Ammon's horn (tissue), 1 donor: Measurements from ENCODE around the gene FAM181B.

Experiments
- DNase-seq: peaks from one replicate; pipeline ENCODE4 v3.0.0-alpha.2; 2016; ENCODE audit warnings: low spot score

FAM181B gene, protein sequence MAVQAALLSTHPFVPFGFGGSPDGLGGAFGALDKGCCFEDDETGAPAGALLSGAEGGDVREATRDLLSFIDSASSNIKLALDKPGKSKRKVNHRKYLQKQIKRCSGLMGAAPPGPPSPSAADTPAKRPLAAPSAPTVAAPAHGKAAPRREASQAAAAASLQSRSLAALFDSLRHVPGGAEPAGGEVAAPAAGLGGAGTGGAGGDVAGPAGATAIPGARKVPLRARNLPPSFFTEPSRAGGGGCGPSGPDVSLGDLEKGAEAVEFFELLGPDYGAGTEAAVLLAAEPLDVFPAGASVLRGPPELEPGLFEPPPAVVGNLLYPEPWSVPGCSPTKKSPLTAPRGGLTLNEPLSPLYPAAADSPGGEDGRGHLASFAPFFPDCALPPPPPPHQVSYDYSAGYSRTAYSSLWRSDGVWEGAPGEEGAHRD

GRCh38 chr11:82733444-82734119 lies at the start of gene FAM181B:
FAM181B (minus strand) TSS chr11:82733864; CDS start chr11:82733729, 135 bp downstream.
- DNase-seq = peak; percentile 89

DNA sequence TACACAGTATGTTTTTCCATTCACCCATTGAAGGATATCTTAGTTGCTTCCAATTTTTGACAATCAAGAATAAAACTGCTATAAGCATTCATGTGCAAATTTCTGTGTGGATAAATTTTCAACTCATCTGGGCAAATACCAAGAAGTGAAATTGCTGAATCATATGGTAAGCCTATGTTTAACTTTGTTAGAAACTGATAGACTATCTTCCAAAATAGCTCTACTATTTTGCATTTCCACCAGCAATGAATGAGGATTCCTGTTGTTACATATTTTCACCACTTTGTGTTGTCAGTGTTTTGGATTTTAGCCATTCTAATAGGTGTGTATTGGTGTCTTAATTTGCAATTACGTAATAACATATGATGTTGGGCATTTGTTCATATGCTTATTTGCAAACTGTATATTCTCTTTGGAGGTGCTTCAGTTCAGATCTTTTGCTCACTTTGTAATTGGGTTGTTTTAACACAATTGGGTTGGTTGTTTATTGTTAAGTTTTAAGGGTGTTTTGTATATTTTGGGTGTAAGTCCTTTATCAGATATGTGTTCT lies 49.2 kb upstream of the FAM181B start:
- DNase-seq = no peak

- no peak for DNase-seq
These were observed 45.1 kb upstream of the FAM181B start for GRCh38 chr11:82778776-82779175.

DNA sequence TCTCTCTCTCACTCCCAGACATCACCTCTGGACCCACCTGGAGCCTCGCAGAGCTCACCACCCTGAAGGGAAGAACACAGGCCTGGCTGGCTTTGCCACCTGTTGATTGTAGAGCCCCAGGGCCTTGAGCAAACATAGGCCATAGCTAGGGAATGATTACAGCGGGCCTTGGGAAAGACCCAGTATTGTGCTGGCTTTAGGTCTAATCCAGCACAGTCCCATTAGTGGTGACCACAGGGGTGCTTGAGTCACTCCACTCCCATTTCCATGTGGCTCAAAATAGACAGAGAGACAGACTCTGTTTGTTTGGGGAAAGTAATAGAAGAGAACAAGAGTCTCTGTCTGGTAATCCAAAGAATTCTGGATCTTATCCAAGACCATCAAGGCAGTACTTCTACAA lies 42.7 kb upstream of the FAM181B start:
- DNase-seq = no peak

DNA sequence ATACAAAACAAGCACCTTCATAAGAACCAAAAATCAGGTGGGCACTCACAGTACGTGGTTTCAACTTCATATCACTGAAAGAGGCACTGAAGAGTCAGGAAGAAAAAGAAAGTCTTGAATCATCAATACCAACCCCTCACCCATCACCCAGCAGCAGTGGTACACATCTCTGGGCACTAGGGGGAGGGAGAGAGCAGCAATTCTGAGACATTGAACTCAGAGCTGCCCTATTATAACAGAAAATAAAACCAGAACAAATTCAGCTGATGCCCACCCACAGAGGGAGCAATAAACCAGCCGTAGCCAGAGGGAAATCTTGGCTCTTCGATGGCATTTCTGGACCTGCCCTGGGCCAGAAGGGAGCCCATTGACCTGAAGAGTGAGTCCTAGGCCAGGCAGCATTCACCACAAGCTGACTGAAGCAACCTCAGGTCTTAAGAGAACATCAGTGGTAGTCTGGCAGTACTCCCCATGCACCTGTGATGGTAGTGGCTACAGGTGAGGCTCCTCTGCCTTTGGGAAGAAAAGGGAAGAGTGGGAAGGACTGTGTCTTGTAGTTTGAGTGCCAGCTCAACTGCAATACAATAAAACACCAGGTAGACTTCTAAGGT lies 42.2 kb upstream of the FAM181B start:
- DNase-seq = no peak

GRCh38 chr11:82775218-82775617 lies 41.6 kb upstream of the FAM181B start:
- DNase-seq = no peak

- no peak for DNase-seq
These were observed 38.1 kb upstream of the FAM181B start for GRCh38 chr11:82771781-82772180.

- DNase-seq = no peak
These were observed 33.5 kb upstream of the FAM181B start for GRCh38 chr11:82767123-82767522.

DNA sequence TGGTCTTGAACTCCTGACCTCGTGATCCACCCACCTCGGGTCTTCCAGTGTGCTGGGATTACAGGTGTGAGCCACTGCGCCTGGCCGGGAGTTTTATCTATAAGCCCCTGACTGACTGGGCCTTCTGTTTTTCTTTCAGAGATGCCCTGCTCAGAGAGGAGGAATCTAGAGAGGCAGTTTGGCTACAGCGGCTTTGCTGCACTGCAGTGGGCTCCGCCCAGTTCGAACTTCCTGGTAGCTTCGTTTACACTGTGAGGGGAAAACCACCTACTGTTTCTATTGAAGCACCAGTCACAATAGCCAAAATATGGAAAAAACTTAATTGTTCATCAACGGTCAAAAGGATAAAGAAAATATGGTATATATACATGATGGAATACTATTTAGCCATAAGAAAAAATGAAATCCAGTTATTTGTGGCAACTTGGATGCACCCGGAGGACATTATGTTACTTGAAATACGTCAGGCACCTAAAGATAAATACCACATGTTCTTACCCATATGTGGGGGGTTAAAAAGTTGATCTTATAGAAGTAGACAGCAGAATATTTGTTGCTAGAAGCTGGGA lies 31.9 kb upstream of the FAM181B start:
- DNase-seq = no peak

DNA sequence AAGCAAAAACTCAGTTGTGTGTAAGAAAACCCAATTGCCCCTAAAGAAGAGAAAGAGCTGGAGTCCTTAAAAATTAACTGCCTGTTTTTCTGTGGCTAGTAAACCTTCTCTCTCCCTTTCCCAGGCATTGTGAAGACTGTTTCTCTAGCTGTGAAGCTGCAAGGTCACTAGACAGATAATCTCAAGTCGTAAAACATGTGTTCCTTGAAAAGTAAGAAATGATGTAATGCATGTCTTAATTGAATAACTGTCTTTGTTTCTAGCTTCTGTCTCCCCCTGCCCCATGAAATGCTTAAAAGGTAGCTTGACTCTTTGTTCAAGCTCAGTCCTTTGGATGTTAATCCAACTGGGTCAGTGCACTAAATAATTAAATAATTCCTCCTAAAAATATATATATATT lies 29.5 kb upstream of the FAM181B start:
- DNase-seq = no peak

GRCh38 chr11:82759649-82760048 lies 26.0 kb upstream of the FAM181B start:
- no peak for DNase-seq

GRCh38 chr11:82757660-82758357 lies 24.1 kb upstream of the FAM181B start:
- peak; percentile 16 for DNase-seq

- DNase-seq = peak; percentile 91
These were observed 23.3 kb upstream of the FAM181B start for GRCh38 chr11:82756765-82757639.

DNA sequence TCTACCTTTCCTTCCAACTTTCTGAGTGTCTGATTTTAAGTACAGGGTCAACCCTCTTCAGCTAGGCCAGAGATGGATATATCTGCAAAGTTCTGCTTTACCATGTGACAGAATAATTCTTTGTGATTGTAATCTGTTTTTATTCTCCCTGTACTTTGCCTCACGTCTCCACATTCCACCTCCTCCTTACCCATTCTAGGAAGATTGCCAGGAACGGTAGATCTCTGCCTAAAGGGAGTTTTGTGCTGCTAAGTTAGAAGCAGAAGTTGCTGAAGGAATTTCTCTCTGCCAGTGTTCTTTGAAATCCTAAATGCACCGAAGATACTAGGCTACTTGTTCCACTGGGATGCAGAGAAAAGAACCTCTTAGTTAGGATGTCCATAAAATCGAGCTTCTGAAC lies 20.7 kb upstream of the FAM181B start:
- DNase-seq = no peak

- no peak for DNase-seq
These were observed 20.3 kb upstream of the FAM181B start for GRCh38 chr11:82753921-82754320.

DNA sequence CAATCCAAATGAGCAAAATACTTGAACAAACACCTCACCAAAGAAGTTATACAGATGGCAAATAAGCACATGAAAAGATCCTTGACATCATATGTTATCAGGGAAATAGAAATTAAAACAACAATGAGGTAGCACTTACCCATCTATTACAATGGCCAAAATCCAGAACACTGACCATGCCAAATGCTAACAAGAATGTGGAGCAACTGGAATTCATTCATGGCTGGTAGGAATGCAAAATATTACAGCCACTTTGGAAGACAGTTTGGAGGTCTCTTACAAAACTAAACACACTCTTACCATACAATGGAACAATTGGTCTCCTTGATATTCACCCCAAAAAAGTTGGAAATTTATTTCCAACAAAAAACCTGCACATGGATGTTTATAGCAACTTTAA lies 19.1 kb upstream of the FAM181B start:
- DNase-seq = no peak

DNA sequence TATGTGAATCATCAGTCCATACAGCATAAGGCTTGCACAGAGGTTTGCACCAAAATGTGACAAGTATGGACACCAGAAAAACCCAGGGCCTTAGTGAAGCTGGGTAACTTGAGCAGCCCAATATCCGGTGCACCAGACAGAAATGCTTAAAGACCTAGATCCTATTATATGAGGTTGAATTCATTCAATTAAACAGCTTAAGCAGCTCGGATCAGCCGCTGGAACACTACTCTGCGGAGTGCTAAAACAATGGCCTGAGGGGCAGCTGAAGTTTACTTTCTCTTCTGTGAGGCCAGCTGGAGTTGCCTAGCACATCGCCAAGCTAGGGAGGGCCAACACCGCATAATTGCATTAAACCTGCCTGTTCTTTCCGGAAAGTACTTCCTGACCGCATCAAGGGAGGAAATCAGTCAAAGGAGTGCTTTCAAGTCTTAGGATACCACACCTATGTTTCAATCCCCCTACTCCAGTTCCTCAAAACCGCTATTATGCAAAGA lies 17.0 kb upstream of the FAM181B start:
- no peak for DNase-seq

GRCh38 chr11:82747471-82747870 lies 13.8 kb upstream of the FAM181B start:
- no peak for DNase-seq

DNA sequence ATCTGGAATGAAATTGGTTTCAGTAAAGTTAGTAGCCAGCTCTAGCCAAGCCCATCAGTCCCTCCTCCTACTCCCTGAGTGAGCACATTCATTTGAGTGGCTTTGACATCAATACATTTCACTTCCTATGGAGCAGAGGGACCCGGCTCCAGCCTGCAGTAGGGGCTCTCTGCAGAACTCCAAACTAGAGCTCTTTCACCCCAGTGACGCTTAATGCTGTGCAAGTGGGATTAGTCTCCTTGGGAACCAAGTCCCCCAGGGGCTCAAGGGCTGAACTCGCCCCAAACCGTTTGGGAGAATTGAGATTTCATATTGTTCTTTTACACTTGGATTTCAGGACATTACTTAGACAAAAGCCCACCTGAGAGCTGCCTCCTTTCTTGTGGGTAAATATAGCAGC lies 4.4 kb upstream of the FAM181B start:
- no peak for DNase-seq

GRCh38 chr11:82734120-82734479 lies 436 bp upstream of the FAM181B start:
- no peak for DNase-seq
